Mammary epithelial cell (primary cell): ENCODE measurements around the gene PTPRG.

ENCODE experiments used
- CTCF ChIP-seq, 2 donors: IDR thresholded peaks in 1 of 2; conservative IDR thresholded peaks in 1 of 2; 2 replicates each; pipeline ENCODE4 v1.5.1; 2011 to 2012; ENCODE audit warnings: inconsistent platforms in 2 of 2, low read length in 2 of 2, mild to moderate bottlenecking in 2 of 2, control low read depth in 1 of 2, low read depth in 1 of 2; ENCODE audit not compliant: insufficient read depth in 1 of 2; ENCODE audit errors: extremely low read depth in 1 of 2
- EZH2 ChIP-seq: IDR thresholded peaks from 2 replicates; pipeline ENCODE4 v1.6.1; 2012; ENCODE audit warnings: low read length, inconsistent platforms, borderline replicate concordance

DNA sequence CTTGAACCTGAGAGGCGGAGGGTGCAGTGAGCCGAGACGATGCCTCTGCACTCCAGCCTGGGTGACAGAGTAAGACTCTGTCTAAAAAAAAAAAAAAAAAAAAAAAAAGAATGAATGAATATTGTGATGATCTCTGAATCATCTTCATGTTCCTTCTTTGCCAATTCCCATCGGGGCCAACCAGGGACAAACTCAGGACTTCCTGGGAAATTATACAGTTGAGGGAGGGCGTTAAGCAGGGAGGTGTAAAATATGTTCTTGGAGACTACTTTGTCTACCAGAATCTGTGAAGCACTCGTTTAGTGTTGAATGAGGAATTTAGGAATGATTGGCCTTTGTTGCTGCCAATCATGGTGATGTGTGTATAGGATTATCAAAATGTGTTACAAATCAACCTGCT lies 210.6 kb downstream of the PTPRG start:
- TF ChIP-seq CTCF (conservative IDR thresholded peaks at IDR 0.05 in 1 of 2, IDR thresholded peaks at IDR 0.05 in 1 of 2; ENCODE audit: extremely low read depth in 1 of 2, insufficient read depth in 1 of 2, low read depth in 1 of 2, low read length in 2 of 2) = no peak
- TF ChIP-seq EZH2 = no peak
